BLaER1 treated with 17β-estradiol and CSF1 and Interleukin-3, amounts not matched to agents 10 nM and 100 nM (cell line): ENCODE results near the gene FCN2.
"Not testable (repeated sequence)": the region's sequence is repeated elsewhere in the genome, so short reads cannot be mapped to it uniquely, and the experiment has no call there.

Experiments used
- H3K27ac ChIP-seq, 11 experiments: shearing (Covaris generic); formaldehyde crosslinking; 2 replicates each; pipeline ENCODE4 v1.8.1; 2022
- H3K27me3 ChIP-seq, 11 experiments: shearing (Covaris generic); formaldehyde crosslinking; 2 replicates each; pipeline ENCODE4 v1.8.1; 2022
- H3K36me3 ChIP-seq, 11 experiments: shearing (Covaris generic); formaldehyde crosslinking; 2 replicates each; pipeline ENCODE4 v1.8.1; 2022
- H3K4me1 ChIP-seq, 10 experiments: shearing (Covaris generic); formaldehyde crosslinking; 2 replicates each; pipeline ENCODE4 v1.8.1; 2022
- H3K4me2 ChIP-seq, 11 experiments: shearing (Covaris generic); formaldehyde crosslinking; 2 replicates each; pipeline ENCODE4 v1.8.1; 2022
- H3K4me3 ChIP-seq, 10 experiments: shearing (Covaris generic); formaldehyde crosslinking; 2 replicates each; pipeline ENCODE4 v1.8.1; 2022
- H3K9ac ChIP-seq, 11 experiments: shearing (Covaris generic); formaldehyde crosslinking; 2 replicates each; pipeline ENCODE4 v1.8.1; 2022
- H3K9me3 ChIP-seq, 11 experiments: shearing (Covaris generic); formaldehyde crosslinking; replicated peaks in 1 of 11; 2 replicates each; pipeline ENCODE4 v1.8.1; 2022
- H4K20me1 ChIP-seq, 11 experiments: shearing (Covaris generic); formaldehyde crosslinking; 2 replicates each; pipeline ENCODE4 v1.8.1; 2022
- Cebpa-rat ChIP-seq, 11 experiments: shearing (Covaris generic); IDR thresholded peaks; 2 replicates each; pipeline ENCODE4 v1.8.1; 2022

Gene FCN2

GRCh38 chr9:134851020-134851419, 29.6 kb upstream of the FCN2 start:
- no peak for TF ChIP-seq Cebpa-rat (IDR thresholded peaks at IDR 0.05)
- no peak overlapping the region for H3K4me3 ChIP-seq
- peaks cover 0 to 7% (median 0%) of the 10 kb centered on the region in 10 experiments; a peak in 2 of 20 replicates for H3K4me1 ChIP-seq
- peaks cover 0 to 22% (median 0%) of the 10 kb centered on the region in 11 experiments; a peak in 4 of 22 replicates for H3K27me3 ChIP-seq
- no peak overlapping the region for H3K4me2 ChIP-seq
- peaks cover 0 to 5% (median 0%) of the 10 kb centered on the region in 11 experiments; a peak in 1 of 22 replicates for H4K20me1 ChIP-seq
- no peak overlapping the region for H3K27ac ChIP-seq
- H3K36me3 ChIP-seq: no peaks in the 10 kb centered on the region
- no peak overlapping the region for H3K9ac ChIP-seq
- peaks cover 25 to 39% (median 35%) of the 10 kb centered on the region in 11 experiments for H3K9me3 ChIP-seq

GRCh38 chr9:134852906-134853654, 27.5 kb upstream of the FCN2 start:
- Histone ChIP-seq H3K4me2 (no peak overlapping the region), H3K9ac (no peak overlapping the region), H3K4me1 (0 out of 20 replicates have a peak, but pooled peaks cover 0 to under 1% (median 0%) of the 10 kb centered on the region in 10 experiments), H4K20me1 (peaks cover 0 to 5% (median 0%) of the 10 kb centered on the region in 11 experiments; a peak in 1 of 22 replicates), H3K36me3 (no peaks in the 10 kb centered on the region), H3K27ac (no peak overlapping the region), H3K4me3 (no peak overlapping the region), H3K9me3 (peaks cover 25 to 36% (median 33%) of the 10 kb centered on the region in 11 experiments), H3K27me3 (peaks cover 0 to 21% (median 0%) of the 10 kb centered on the region in 11 experiments; a peak in 4 of 22 replicates)
- no peak for TF ChIP-seq Cebpa-rat (IDR thresholded peaks at IDR 0.05)

- peaks cover 0 to 5% (median 0%) of the 10 kb centered on the region in 11 experiments; a peak in 1 of 22 replicates for H4K20me1 ChIP-seq
- peaks cover 0 to 24% (median 0%) of the 10 kb centered on the region in 11 experiments; a peak in 4 of 22 replicates for H3K27me3 ChIP-seq
- no peak overlapping the region for H3K27ac ChIP-seq
- H3K4me3 ChIP-seq: no peak overlapping the region
- H3K9me3 ChIP-seq: peaks cover 19 to 28% (median 25%) of the 10 kb centered on the region in 11 experiments
- H3K9ac ChIP-seq: no peak overlapping the region
- no peaks in the 10 kb centered on the region for H3K4me1 ChIP-seq
- no peaks in the 10 kb centered on the region for H3K36me3 ChIP-seq
- no peak overlapping the region for H3K4me2 ChIP-seq
- no peak for TF ChIP-seq Cebpa-rat (IDR thresholded peaks at IDR 0.05)
These were observed 26.7 kb upstream of the FCN2 start for GRCh38 chr9:134853893-134854292.

- no peak for TF ChIP-seq Cebpa-rat (IDR thresholded peaks at IDR 0.05)
- Histone ChIP-seq H3K27ac (no peak overlapping the region), H3K36me3 (no peaks in the 10 kb centered on the region), H3K4me1 (no peaks in the 10 kb centered on the region), H3K4me3 (no peak overlapping the region), H3K4me2 (no peak overlapping the region), H3K27me3 (peaks cover 0 to 24% (median 0%) of the 10 kb centered on the region in 11 experiments; a peak in 4 of 22 replicates), H3K9me3 (peaks cover 16 to 25% (median 22%) of the 10 kb centered on the region in 11 experiments), H4K20me1 (peaks cover 0 to 5% (median 0%) of the 10 kb centered on the region in 11 experiments; a peak in 1 of 22 replicates), H3K9ac (no peak overlapping the region)
These were observed 26.0 kb upstream of the FCN2 start for GRCh38 chr9:134854541-134854981.

- H3K27me3 ChIP-seq: peaks cover 0 to 24% (median 0%) of the 10 kb centered on the region in 11 experiments; a peak in 4 of 22 replicates
- H3K4me1 ChIP-seq: no peaks in the 10 kb centered on the region
- TF ChIP-seq Cebpa-rat (IDR thresholded peaks at IDR 0.05): no peak
- no peak overlapping the region for H3K4me2 ChIP-seq
- H3K9me3 ChIP-seq: peaks cover 13 to 24% (median 18%) of the 10 kb centered on the region in 11 experiments
- no peaks in the 10 kb centered on the region for H3K36me3 ChIP-seq
- no peak overlapping the region for H3K27ac ChIP-seq
- H3K4me3 ChIP-seq: no peak overlapping the region
- peaks cover 0 to 5% (median 0%) of the 10 kb centered on the region in 11 experiments; a peak in 1 of 22 replicates for H4K20me1 ChIP-seq
- no peak overlapping the region for H3K9ac ChIP-seq
These were observed 25.2 kb upstream of the FCN2 start for GRCh38 chr9:134855231-134855899.

GRCh38 chr9:134855900-134856377, 24.7 kb upstream of the FCN2 start:
- no peaks in the 10 kb centered on the region for H3K4me1 ChIP-seq
- no peak for TF ChIP-seq Cebpa-rat (IDR thresholded peaks at IDR 0.05)
- H3K27me3 ChIP-seq: peaks cover 0 to 24% (median 0%) of the 10 kb centered on the region in 11 experiments; a peak in 4 of 22 replicates
- no peak overlapping the region for H3K4me2 ChIP-seq
- peaks cover 0 to 5% (median 0%) of the 10 kb centered on the region in 11 experiments; a peak in 1 of 22 replicates for H4K20me1 ChIP-seq
- peaks cover 8 to 21% (median 12%) of the 10 kb centered on the region in 11 experiments for H3K9me3 ChIP-seq
- no peaks in the 10 kb centered on the region for H3K36me3 ChIP-seq
- no peak overlapping the region for H3K4me3 ChIP-seq
- no peak overlapping the region for H3K9ac ChIP-seq
- H3K27ac ChIP-seq: no peak overlapping the region

GRCh38 chr9:134857451-134857850, 23.2 kb upstream of the FCN2 start:
- Histone ChIP-seq H3K27me3 (peaks cover 0 to 24% (median 0%) of the 10 kb centered on the region in 11 experiments; a peak in 4 of 22 replicates), H3K9me3 (peaks cover 0 to 18% (median 4%) of the 10 kb centered on the region in 11 experiments; a peak in 9 of 22 replicates)
- H3K27ac ChIP-seq, H3K4me2 ChIP-seq, H3K36me3 ChIP-seq, H4K20me1 ChIP-seq, H3K9ac ChIP-seq, H3K4me1 ChIP-seq, H3K4me3 ChIP-seq: not testable (repeated sequence)

- TF ChIP-seq Cebpa-rat (IDR thresholded peaks at IDR 0.05): no peak
- peaks cover 0 to 19% (median 0%) of the 10 kb centered on the region in 11 experiments; a peak in 4 of 22 replicates for H3K27me3 ChIP-seq
- peaks cover 0 to 18% (median 4%) of the 10 kb centered on the region in 11 experiments; a peak in 9 of 22 replicates for H3K9me3 ChIP-seq
- H3K9ac ChIP-seq: no peak overlapping the region
- H3K36me3 ChIP-seq: no peaks in the 10 kb centered on the region
- H3K4me3 ChIP-seq: no peak overlapping the region
- H3K4me1 ChIP-seq: peaks cover 0 to 5% (median 0%) of the 10 kb centered on the region in 10 experiments; a peak in 2 of 20 replicates
- H4K20me1 ChIP-seq: 0 out of 22 replicates have a peak, but pooled peaks cover 0 to 2% (median 0%) of the 10 kb centered on the region in 11 experiments
- H3K4me2 ChIP-seq: no peak overlapping the region
- H3K27ac ChIP-seq: no peak overlapping the region
These were observed 22.4 kb upstream of the FCN2 start for GRCh38 chr9:134858051-134858841.
